ENCODE results near the gene PLEKHG2.
A peak's percentile ranks its signal among the peaks of the same experiment; 100 is the strongest.

Gene PLEKHG2

GRCh38 chr19:39407660-39408391 is 4.6 kb upstream of the PLEKHG2 start:
- DNase-seq: no peak

DNA sequence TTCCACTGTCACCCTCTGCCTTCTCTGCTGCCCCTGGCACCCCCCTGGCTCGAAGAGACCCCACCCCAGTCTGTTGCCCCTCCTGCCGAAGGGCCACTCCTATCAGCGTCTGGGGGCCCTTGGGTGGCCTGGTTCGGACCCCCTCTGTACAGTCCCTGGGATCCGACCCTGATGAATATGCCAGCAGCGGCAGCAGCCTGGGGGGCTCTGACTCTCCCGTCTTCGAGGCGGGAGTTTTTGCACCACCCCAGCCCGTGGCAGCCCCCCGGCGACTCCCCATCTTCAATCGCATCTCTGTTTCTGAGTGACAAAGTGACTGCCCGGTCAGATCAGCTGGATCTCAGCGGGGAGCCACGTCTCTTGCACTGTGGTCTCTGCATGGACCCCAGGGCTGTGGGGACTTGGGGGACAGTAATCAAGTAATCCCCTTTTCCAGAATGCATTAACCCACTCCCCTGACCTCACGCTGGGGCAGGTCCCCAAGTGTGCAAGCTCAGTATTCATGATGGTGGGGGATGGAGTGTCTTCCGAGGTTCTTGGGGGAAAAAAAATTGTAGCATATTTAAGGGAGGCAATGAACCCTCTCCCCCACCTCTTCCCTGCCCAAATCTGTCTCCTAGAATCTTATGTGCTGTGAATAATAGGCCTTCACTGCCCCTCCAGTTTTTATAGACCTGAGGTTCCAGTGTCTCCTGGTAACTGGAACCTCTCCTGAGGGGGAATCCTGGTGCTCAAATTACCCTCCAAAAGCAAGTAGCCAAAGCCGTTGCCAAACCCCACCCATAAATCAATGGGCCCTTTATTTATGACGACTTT is 3.9 kb upstream of the PLEKHG2 start:
- DNase-seq: no peak

DNA sequence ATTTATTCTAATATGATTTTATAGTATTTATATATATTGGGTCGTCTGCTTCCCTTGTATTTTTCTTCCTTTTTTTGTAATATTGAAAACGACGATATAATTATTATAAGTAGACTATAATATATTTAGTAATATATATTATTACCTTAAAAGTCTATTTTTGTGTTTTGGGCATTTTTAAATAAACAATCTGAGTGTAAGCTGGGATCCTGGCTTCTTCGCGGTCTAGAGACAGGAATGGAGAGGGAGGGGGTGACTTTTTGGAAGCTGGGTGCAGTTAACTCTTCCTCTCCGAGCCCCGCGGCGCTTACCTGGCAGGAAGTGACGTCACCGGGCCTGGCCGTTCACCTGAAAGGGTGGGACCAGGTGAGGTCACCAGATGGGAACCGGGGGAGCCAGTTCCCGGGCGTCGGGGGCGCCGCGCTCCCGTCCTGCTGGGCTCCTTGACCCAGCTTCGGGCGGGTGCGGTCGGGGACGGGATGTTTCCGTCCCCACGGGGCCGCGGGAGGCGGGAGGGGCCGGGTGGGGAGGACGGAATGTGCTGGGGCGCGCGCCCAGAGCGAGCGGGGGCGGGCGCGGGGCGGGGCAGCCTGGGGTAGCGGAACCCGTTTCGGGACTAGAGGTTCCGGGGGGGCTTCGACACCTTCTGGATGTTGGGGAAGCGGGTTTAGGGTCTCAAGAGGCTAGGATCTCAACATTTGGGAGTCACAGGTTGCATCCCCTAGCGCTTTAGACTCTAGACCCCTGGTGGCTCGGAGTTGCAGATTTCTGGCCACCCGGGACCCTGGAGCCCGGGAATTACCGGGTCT is 3.1 kb upstream of the PLEKHG2 start:
- peak; percentile 59 for DNase-seq

DNA sequence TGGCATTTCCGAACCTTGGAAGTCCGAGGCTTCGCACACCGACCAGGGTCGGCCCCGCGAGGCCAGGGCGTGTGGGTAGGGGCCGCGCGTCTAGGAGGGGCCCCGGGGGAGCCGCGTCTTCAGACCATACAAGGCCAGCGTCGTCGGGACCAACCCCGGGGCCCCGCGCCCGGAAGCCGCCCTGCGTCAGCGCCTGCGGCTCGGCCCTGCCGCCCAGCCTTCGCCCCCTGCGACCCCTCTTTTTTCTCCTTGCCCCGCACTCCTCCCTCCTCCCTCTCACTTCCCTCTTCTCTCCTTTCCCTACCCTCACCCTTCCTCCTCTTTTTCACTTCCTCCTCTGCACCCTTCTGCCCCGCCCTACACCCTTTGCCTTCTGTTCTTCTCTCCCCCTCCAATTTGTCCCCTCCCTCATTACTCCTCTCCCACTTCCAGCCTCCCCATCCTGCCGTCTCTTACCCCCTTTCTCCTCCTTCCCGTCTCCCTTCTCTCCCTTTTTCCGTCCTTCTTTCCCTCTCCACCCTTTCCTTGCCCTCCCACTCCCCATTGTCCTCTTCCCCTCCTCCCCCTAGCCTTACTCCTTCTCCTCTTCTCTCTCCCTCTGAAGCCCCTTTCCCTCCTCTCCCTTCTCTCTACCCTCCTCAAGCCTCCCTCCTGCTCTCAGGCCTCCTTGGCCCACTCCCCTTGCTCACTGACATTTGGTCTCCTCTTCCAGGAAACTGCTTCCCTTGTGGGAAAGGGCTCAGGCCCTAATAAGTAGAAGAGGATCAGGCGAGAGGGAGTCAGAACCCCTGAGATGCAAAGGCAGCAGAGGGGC is 2.2 kb upstream of the PLEKHG2 start:
- no peak for DNase-seq

DNA sequence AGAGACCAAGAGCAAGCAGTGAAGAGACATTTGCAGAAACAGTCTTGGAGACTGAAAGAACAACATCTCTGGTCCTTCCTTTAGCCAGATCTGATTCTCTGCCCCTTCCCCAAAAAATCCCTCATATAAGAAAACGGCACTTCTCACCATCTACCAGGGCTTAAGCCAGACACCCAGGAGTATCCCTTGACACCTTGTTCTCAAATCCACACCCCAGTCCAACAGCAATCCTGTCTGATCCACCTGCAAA is 1.7 kb upstream of the PLEKHG2 start:
- DNase-seq: no peak

DNA sequence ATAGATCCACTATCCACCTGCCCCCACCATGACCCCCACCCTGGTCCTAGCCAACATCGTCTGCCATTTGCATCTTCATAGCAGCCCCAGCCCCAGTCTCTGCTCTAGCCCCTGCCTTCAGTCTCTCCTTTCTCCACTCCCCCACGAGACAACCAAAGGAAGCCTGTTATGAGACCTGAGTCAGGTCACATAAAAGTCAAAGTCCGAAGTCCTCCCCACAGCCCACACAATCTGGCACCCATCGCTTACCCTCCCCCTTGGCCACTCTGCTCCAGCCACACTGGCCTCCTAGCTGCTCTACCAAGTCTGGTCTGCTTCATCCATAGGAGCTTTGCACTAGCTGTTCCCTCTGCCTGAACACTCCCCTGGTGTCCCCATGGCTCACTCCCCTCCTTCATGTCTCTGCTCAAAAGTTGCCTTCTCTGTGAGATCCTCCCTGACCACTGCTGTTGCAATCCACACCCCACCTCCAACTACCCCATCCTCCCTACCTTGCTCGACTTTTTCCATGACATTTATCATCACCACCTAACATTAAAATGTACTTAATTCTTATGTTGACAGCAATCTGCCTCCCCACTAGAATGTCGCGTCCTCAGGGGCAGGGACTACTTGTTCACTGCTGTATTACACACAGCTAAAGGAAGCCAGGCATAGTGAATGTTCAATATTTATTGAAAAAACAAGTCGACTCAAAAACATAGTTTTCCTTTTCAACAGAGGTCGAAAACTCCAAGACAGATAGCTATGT is 1.2 kb upstream of the PLEKHG2 start:
- DNase-seq: no peak

- DNase-seq: peak; percentile 98
Measured at GRCh38 chr19:39411832-39412099, 703 bp upstream of the PLEKHG2 start.

- no peak for DNase-seq
Measured at GRCh38 chr19:39412867-39413271, 400 bp downstream of the PLEKHG2 start.

GRCh38 chr19:39413272-39413910 is 922 bp downstream of the PLEKHG2 start:
- DNase-seq: no peak

- no peak for DNase-seq
Measured at GRCh38 chr19:39413911-39414608, 1.6 kb downstream of the PLEKHG2 start.

DNA sequence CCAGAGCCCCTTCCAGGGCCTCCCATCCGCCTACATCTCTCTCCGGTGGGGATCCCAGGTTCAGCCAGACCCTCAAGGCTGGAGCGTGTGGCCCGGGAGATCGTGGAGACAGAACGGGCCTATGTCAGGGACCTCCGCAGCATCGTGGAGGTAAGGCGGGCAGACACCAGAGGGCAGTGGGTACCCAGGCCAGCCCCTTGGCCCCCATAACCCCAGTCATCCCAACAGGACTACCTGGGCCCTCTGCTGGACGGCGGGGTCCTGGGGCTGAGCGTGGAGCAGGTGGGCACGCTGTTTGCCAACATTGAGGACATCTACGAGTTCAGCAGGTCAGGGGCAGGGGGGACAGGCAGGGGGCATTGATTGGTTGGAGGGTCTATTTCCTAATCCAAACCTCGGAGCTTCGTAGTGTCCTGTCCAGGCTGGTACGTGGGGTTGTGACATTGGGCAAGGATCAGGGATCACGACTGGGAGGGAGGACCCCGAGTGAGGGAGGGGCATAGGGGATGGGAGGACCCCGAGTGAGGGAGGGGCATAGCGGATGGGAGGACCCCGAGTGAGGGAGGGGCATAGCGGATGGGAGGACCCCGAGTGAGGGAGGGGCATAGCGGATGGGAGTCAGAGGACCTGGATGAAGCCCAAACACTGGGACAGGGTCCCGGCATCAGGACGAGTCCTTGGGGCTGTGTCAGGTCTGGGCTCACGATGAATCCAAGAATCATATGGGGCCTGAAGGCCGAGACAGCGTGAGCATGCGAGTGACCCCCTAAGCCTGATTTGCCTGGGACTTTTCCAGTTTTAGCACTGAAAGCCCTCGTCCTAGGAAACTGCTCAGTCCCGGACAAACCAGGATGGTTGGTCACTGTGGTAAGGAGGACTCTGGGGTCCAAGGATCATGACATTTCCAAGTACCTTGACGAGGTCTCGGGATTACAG is 2.9 kb downstream of the PLEKHG2 start:
- no peak for DNase-seq

DNA sequence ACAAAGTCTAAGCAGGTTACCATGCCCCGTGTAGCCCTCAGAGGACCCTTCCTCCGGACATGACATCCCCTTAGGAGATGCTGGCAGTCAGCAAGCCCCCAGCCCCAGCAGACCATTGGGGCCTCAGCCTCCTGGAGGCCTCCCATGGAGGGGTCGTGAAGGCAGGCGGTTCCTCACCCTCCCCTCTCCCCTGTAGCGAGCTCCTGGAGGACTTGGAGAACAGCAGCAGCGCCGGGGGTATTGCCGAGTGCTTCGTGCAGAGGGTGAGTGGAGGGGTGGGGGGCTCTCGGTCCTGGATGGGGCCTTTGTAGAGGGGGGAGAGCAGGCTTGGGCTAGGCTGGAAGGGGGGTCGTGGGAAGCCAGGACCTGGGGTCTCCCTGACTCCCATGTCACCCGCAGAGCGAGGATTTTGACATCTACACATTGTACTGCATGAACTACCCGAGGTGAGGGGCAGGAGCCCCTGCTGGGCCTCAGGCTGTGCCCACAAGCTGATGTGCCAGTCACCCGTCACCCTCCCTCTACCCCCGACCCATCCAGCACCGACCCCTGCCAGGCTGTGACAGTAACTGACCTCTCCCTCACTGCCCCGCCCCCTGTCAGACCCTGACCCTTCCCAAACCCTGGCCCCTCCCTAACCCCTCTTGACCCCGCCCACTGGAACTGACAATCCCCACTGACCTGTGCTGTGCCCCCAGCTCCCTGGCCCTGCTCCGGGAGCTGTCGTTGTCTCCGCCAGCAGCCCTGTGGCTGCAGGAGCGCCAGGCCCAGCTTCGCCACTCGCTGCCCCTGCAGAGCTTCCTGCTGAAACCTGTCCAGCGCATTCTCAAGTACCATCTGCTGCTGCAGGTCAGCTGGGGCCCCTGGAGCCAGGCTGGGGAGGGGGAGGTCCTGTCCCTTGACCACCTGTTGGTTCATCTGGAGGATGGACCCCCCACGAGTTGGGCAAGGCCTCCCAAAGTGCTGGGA is 4.0 kb downstream of the PLEKHG2 start:
- no peak for DNase-seq

DNA sequence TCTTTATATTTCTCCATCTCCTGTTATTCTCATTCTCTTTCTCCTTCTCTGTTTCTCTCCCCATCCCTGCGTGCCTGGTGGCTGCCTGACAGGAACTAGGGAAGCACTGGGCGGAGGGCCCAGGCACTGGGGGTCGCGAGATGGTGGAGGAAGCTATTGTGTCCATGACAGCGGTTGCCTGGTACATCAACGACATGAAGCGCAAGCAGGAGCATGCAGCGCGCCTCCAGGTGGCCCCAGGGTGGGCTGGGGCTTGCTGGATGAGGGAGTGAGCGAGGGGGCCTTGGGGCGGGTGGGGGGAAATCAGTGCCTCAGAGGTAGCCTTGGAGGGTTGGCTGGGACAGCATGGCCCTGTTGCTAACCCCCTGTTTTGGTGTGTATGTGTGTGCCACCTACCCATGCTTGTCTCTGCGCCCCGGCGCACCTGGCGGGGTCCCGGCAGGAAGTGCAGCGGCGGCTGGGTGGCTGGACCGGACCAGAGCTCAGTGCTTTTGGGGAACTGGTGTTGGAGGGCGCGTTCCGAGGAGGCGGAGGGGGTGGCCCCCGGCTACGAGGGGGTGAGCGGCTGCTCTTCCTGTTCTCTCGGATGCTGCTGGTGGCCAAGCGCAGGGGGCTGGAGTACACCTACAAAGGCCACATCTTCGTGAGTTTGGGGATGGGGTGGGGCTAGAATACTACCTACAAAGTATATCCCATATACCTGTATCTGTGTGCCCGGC is 5.2 kb downstream of the PLEKHG2 start:
- DNase-seq: no peak

- DNase-seq: no peak
Measured at GRCh38 chr19:39419003-39419402, 6.5 kb downstream of the PLEKHG2 start.

DNA sequence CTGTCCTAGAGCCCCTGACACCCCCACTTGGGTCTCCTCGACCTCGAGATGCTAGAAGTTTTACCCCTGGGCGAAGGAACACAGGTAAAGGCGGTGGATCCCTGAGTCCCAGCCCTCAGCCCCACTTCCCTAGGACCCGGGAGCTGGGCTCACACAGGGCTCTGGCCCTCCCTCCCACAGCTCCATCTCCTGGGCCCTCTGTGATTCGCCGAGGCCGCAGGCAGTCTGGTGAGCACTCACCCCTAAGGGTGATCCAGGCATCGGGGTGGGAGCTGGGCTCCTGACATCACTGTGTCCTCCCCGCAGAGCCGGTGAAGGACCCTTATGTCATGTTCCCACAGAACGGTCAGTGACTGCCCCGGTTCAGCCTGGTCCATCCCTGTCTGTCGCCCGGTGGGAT is 8.3 kb downstream of the PLEKHG2 start:
- DNase-seq: no peak

DNA sequence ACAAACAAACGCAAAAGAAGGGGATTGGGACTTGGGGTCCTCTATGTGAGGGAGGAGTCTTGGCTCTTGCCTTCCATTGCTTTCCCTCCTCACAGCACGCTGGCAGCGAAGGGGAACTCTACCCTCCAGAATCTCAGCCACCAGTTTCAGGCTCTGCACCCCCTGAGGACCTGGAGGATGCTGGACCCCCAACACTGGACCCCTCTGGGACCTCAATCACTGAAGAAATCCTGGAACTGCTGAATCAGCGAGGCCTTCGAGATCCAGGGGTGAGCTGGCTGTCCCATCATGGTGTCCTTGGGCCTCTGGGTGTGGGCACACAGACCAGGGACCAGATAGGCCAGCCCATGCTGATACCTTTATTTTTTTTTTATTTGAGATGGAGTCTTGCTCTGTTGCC is 9.6 kb downstream of the PLEKHG2 start:
- no peak for DNase-seq

DNA sequence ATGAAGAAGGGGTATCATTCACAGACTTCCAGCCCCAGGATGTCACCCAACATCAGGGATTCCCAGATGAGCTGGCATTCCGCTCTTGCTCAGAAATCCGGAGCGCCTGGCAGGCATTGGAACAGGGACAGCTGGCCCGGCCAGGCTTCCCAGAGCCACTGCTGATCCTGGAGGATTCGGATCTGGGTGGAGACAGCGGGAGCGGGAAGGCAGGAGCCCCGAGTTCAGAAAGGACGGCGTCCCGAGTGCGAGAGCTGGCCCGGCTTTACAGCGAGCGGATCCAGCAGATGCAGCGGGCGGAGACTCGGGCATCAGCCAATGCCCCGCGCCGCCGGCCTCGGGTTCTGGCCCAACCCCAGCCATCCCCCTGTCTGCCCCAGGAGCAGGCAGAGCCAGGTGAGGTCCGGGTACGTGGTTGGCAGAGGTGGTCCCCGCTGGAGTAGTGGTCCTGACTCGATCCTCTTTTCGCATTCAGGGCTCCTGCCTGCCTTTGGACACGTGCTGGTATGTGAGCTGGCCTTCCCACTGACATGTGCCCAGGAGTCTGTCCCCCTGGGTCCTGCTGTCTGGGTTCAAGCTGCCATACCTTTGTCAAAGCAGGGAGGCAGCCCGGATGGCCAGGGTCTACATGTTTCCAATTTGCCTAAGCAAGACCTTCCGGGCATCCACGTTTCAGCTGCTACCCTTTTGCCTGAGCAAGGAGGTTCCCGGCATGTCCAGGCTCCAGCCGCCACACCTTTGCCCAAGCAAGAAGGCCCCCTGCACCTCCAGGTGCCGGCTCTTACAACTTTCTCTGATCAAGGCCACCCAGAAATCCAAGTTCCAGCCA is 11.0 kb downstream of the PLEKHG2 start:
- no peak for DNase-seq
